ENCODE results near the gene SP140L.
"Not testable (repeated sequence)": the region's sequence is repeated elsewhere in the genome, so short reads cannot be mapped to it uniquely, and the experiment has no call there.

The SP140L gene

GRCh38 chr2:230362030-230362691, 35.2 kb downstream of the SP140L start:
- no peak for DNase-seq (ENCODE audit: low read depth in 4 of 4, low spot score in 1 of 4)

- DNase-seq (ENCODE audit: low read depth in 4 of 4, low spot score in 1 of 4), result no peak
Observed at GRCh38 chr2:230382108-230382507, 55.1 kb downstream of the SP140L start.

DNA sequence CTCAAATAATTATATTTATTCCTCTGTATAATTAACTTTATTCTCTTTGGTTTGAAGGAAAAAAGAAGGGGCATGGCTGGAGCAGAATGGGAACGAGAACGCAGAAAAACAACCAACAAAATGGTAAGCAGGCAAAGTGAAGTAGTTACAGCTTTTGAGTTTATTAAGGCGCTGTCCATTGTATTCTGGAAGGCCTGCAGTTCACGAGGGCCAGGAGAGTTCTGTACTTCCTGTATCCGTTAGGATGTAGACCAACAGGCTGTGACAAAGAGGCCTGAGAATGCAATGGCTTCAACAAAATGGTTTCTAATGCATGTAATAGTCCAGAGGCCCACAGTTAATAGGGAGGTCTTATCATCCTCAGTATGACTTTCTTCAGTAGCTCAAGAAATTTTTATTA, 56.5 kb downstream of the SP140L start:
- DNase-seq (ENCODE audit: low read depth in 4 of 4, low spot score in 1 of 4), result no peak

DNA sequence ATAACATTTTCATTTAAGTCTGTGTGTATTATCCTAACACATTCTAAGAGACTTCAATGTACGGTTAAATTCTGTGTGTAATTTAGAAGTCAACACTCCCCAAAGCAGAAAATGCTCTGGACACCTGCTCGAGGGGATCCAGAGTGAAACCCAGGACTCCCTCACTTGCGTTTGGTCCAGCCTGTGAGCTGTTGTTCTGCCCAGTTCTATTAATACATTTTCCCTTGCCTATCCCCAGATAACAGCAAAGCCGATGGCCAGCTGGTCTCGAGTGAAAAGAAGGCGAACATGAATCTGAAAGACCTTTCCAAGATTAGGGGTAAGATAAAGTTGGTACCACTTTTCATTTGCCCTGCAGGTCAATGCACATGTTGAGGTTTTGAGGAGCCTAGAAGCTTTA, 58.0 kb downstream of the SP140L start:
- DNase-seq (ENCODE audit: low read depth in 4 of 4, low spot score in 1 of 4), result no peak

GRCh38 chr2:230394301-230394700, 67.3 kb downstream of the SP140L start:
- DNase-seq (ENCODE audit: low read depth in 4 of 4, low spot score in 1 of 4), result no peak

- DNase-seq (ENCODE audit: low read depth in 4 of 4, low spot score in 1 of 4), result not testable (repeated sequence)
Observed at GRCh38 chr2:230398698-230399097, 71.7 kb downstream of the SP140L start.

DNA sequence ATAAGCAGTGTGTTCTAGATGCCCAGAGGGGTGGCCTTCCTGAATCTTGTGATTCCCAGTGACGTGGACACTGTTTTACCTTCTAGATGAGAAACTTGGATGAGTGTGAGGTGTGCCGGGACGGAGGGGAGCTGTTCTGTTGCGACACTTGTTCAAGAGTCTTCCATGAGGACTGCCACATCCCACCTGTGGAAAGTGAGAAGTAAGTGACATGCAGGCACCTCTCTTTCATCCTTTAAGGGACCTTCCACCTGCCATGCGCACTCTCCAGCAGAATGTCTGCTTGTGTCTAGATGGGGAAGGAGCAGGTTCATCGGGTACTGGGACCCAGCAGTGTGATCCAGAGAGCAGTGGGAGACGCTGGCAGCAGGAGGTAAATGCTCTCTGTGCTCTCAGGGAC, 73.0 kb downstream of the SP140L start:
- no peak for DNase-seq (ENCODE audit: low read depth in 4 of 4, low spot score in 1 of 4)

DNA sequence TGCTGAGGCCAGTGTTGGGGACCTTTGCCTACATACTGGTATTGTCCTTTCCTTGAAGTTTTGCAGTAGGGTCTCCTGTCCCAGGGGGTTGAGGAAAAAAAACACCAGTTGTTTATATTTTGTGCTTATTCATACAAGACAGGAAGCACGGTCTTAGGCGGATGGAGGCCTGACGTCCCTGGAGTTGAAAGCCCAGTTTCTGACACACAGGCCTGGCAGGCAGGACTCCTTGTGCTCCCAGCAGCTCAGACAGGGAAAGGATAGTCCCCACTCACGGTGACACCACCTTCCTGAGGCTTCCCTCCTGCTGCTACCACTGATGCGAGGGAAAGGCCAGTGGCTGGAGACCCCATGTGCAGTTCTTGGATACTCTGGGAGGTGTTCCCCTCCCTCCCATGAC, 73.5 kb downstream of the SP140L start:
- DNase-seq (ENCODE audit: low read depth in 4 of 4, low spot score in 1 of 4), result no peak

DNA sequence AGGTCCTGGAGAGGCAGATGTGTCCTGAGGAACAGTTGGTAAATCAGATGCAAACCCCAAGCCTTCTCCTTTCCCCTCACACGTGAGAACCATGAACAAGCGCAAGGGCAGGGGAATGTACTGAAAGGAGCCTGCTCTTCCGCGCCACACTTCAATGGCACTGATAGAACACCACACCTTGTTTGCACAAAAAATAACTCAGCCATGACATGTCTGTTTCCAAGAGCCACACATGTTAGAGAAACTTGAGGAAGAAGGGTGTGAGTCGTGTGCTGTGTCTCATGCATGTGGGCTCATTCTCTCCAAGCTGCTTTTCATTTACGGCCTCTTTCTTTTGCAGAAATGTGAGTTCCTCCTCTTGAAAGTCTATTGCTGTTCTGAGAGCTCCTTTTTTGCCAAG, 74.0 kb downstream of the SP140L start:
- DNase-seq (ENCODE audit: low read depth in 4 of 4, low spot score in 1 of 4), result not testable (repeated sequence)

DNA sequence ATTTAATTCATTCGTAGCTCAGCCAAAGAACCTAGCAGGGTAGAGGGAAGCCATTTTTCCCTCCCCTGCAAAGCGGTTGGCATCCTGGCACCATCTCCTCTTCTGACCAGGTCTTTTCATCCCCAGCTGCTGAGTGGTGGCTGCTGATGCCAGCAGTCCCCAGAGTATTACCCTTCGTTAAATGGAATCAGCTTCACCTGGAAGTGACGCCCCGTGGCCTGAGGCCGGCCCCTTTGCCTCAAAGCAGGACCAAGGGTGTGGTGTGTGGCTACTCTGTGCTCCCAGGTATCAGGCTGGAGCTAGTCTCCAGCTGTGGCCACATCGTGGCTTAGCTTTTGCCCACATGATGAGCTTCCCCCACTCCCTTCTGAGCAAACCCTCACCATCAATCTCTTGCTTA, 76.8 kb downstream of the SP140L start:
- no peak for DNase-seq (ENCODE audit: low read depth in 4 of 4, low spot score in 1 of 4)

DNA sequence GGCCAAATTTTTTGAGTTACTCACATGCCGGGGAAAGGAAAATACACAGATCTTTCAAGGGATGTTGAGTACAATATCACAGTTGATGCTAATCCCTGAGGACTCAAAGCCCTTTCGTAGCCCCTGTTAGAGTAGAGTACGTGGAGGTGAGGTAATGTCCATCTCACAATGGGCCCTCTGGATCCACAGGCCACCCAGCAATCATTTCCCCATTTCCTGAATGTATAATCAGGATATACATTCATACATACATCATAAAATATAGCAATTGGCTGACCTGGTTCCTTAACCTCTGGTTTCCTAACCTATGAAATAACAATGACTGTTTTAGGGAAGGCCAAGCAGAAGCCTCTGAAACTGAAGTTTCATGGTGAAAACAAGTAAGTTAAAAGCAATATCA, 78.8 kb downstream of the SP140L start:
- no peak for DNase-seq (ENCODE audit: low read depth in 4 of 4, low spot score in 1 of 4)

DNA sequence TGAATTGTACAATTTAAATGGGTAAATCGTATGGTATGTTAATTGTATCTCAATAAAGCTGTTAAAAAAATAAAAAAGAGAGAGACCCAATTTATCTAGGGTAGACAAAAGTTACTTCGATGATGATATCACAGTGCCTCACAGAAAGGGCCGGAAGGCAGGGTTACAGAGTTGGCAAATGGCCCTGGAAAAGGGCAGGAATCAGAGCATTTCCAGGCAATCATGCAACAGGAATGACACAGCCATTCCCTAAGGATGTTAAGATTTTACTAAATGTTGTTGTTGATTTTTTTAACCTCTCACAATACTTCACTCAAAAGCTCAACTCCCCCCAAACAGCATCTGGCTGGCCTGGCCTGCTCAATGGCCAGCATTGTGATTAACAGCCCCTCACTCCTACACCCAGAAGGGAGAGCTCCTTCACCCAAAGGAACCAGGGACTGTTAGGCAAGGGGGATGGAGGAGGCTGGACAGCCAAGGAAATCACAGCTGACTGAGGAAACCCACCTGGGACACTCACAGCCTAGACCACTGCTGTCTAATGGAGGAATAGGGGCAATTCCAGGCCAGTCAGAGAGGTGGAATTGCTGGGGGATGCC, 81.3 kb downstream of the SP140L start:
- DNase-seq (ENCODE audit: low read depth in 4 of 4, low spot score in 1 of 4), result no peak

- DNase-seq (ENCODE audit: low read depth in 4 of 4, low spot score in 1 of 4), result not testable (repeated sequence)
Observed at GRCh38 chr2:230409316-230409715, 82.3 kb downstream of the SP140L start.

DNA sequence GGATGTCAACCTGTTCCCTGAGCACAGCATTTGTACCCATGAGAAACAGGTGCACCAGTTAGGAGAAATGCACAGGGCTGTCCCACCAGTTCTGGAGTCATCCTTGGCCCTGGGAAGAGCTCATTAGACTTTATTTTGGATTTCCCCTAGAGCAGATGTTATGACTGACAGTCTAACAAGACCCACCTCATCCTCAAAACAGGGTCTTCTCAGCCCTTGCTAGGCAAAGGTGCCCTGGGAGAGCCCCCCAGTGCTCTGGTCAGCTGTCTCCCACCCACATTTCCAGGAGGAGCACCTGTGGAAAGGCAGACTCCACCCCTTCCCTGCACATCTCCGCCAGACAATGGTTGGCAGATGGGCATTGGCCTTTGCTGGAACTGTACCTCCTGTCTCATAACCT, 83.3 kb downstream of the SP140L start:
- DNase-seq (ENCODE audit: low read depth in 4 of 4, low spot score in 1 of 4), result no peak

- no peak for DNase-seq (ENCODE audit: low read depth in 4 of 4, low spot score in 1 of 4)
Observed at GRCh38 chr2:230410861-230411569, 84.0 kb downstream of the SP140L start.

DNA sequence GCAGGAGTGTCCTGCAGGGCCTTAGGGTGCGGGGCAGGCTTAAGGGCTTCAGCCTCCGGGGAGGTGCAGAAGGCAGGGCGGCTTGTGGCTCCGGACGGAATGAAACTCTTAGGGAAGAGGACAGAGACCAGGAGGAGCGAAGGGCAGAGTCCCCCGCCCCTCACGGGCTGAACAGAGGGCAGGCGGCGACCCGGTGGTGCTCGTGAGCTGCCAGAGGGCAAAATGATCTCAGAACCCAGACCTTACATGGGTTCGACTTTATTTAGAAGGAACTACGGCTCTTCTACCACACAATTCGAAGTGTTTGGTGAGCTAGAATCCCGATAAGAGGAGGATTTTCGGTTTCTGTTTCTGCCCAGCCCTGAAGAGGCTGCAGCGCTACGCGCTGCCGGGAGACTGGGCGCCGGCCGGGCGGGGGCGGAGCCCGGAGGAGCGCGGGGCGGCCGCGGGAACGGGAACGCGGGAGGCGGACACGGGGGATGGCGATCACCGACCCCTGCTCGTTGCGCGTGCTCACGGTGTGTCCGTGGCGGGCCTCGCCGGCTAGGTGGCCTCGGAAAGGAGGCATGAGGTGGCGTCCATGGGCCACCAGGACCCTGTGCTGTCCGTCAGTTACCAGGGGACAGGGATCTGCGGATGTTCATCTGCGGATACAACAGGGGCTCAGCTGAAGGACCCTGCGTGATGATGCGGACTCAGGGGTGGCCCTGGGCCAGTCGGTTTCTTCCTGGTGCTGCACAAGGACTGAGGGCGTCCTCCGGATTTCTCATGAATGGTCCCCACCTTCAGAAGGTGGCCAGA, 84.8 kb downstream of the SP140L start:
- DNase-seq (ENCODE audit: low read depth in 4 of 4, low spot score in 1 of 4), result peak in 3 of 4 experiments; percentile 30 to 41 (median 33)

- no peak for DNase-seq (ENCODE audit: low read depth in 4 of 4, low spot score in 1 of 4)
Observed at GRCh38 chr2:230412371-230412711, 85.3 kb downstream of the SP140L start.

- no peak for DNase-seq (ENCODE audit: low read depth in 4 of 4, low spot score in 1 of 4)
Observed at GRCh38 chr2:230412846-230413245, 85.9 kb downstream of the SP140L start.

DNA sequence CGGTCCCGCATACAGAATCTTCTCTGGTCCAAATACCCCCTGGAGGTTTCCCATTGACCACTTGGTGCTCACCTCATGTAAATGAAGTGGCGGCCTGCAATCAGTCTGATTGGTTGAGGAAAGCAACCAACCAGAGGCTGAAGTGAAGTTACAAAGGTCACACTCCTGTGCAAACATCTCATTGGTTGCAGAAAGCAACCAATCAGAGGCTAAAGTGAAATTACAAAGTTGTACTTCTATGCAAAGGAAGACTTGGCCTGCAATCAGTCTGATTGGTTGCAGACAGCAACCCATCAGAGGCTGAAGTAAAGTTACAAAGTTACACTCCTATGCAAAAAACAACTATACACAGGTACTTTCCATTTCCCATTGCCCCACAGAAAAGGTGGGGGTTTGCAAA, 86.5 kb downstream of the SP140L start:
- no peak for DNase-seq (ENCODE audit: low read depth in 4 of 4, low spot score in 1 of 4)

DNA sequence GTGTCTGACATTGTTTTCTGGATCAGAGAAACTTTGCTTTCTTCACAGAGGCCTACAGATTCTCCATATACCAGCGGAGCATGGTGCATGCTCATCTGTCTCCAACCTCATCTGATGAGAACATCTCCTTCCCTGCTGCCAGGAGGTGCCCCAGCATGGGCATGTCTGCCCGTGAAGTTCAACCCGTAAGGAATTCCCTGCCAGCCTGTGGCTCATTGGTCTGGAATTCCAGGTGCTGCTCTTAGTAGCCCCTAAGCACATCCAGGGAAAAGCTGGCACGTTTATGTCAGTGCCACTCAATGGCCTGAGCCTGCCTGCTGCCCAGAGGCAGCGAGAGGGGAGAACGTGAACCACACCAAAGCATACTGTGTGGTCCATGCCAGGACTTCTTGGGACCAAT, 87.3 kb downstream of the SP140L start:
- DNase-seq (ENCODE audit: low read depth in 4 of 4, low spot score in 1 of 4), result no peak

GRCh38 chr2:230416061-230416721, 89.2 kb downstream of the SP140L start, which contains the start of gene SP100:
TSS of gene SP100 (plus strand) at chr2:230416201. CDS start at chr2:230416297, 96 bp downstream.
- peak; percentile 30 to 65 (median 48) for DNase-seq (ENCODE audit: low read depth in 4 of 4, low spot score in 1 of 4)
